Thymus (tissue), 11 donors: ENCODE data around the gene IFIH1. TPM values are rescaled to one million over a fixed set of nuclear protein-coding genes. Genes with fewer than 3 reads are reported as not detected.

Experiments used
- DNase-seq, 9 donors: peaks; one replicate each; pipeline ENCODE4 v3.0.0-alpha.2; 2013; ENCODE audit warnings: low spot score in 9 of 9, low read depth in 6 of 9, missing footprints in 1 of 9
- H3K27ac ChIP-seq, 2 donors: one replicate each; pipeline ENCODE4 v1.5.1; 2013; ENCODE audit warnings: control low read depth in 1 of 2, low read depth in 1 of 2, low read length in 1 of 2, mild to moderate bottlenecking in 1 of 2, moderate library complexity in 1 of 2
- H3K27me3 ChIP-seq, 2 donors: one replicate each; pipeline ENCODE4 v1.5.1; 2013; ENCODE audit warnings: low read length in 1 of 2; ENCODE audit not compliant: control insufficient read depth in 2 of 2, insufficient read depth in 1 of 2
- H3K36me3 ChIP-seq, 2 donors: one replicate each; pipeline ENCODE4 v1.5.1; 2013; ENCODE audit warnings: low read length in 1 of 2, mild to moderate bottlenecking in 1 of 2, moderate library complexity in 1 of 2; ENCODE audit not compliant: control insufficient read depth in 2 of 2, insufficient read depth in 2 of 2
- H3K4me1 ChIP-seq, 2 donors: one replicate each; pipeline ENCODE4 v1.5.1; 2013; ENCODE audit warnings: low read length in 2 of 2; ENCODE audit not compliant: control insufficient read depth in 2 of 2, insufficient read depth in 2 of 2
- H3K4me3 ChIP-seq, 2 donors: one replicate each; pipeline ENCODE4 v1.5.1; 2013; ENCODE audit warnings: low read length in 2 of 2, control low read depth in 1 of 2, mild to moderate bottlenecking in 1 of 2
- H3K9me3 ChIP-seq, 2 donors: one replicate each; pipeline ENCODE4 v1.5.1; 2013; ENCODE audit warnings: low read length in 1 of 2, mild to moderate bottlenecking in 1 of 2; ENCODE audit not compliant: control insufficient read depth in 2 of 2, insufficient read depth in 1 of 2
- WGBS: extraction: QIAGEN DNeasy Blood & Tissue Kit; methylation state at CpG from one replicate; pipeline ENCODE4 v1.1.7; 2013; 5-methylcytosine and 5-hydroxymethylcytosine counted together
- polyA plus RNA-seq: library from polyadenylated mRNA; stranded (reverse); fragments of 200-250 nt; gene quantifications from one replicate; pipeline ENCODE4 v1.2.3, GENCODE V29; 2013
- total RNA-seq: library from RNA; stranded (reverse); fragments of 120-200 nt; gene quantifications from one replicate; pipeline ENCODE4 v1.2.4, GENCODE V29; 2013
- donor health status: healthy.

Gene IFIH1
- total and polyA plus RNA-seq, 2 donors = 22.6 to 23.9 TPM

DNA sequence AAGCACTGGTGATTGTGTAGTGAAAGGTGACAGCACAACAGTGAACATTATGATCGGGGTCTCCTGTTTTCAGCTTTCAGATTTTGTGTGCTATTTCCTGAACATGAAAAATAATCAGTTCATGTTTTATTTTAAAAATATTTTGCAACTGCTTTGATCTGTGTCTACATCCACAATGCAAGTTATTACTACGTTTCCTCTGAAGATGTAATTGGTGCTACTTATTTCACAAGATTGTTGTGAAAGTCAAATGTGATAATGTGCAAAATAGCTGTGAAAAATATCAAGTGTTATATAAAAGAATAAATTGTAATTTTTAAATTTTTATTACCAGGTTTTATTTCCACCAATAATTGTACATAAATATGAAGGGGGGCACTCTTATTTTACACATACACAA is 19.4 kb upstream of the IFIH1 start:
- Histone ChIP-seq H3K27ac (no peak overlapping the region), H3K36me3 (no peaks in the 10 kb centered on the region), H3K4me3 (no peak overlapping the region), H3K9me3 (no peaks in the 10 kb centered on the region), H3K4me1 (no peaks in the 10 kb centered on the region), H3K27me3 (no peaks in the 10 kb centered on the region)
- DNase-seq = no peak
- 94% methylated on average over 2 of the region's 2 CpGs for WGBS

DNA sequence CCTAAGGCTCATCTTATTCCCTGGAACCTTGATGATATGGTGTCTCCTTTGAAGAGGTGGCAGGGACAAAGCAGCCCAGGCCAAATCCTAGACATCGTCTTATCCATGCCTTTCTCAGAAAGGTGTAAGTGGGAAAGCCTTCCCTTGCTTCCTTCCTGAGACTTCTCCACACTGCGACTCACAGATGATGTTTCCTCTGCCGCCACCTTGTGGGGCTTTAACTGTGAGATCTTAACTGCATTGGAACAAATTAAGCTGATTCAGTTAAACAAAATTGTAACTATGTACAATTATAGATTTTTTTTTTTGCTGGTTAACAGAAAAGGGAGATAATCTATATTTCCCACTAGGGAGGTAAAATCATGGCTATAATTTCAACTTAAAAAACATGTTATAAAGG is 15.5 kb upstream of the IFIH1 start:
- peak in 2 of 9 donors; percentile 27 to 57 for DNase-seq
- no peaks in the 10 kb centered on the region for H3K27me3 ChIP-seq
- no peaks in the 10 kb centered on the region for H3K4me1 ChIP-seq
- H3K36me3 ChIP-seq = no peaks in the 10 kb centered on the region
- H3K9me3 ChIP-seq = no peaks in the 10 kb centered on the region
- H3K27ac ChIP-seq = no peak overlapping the region
- WGBS = 27% methylated on average over 3 of the region's 3 CpGs
- H3K4me3 ChIP-seq = no peak overlapping the region

DNA sequence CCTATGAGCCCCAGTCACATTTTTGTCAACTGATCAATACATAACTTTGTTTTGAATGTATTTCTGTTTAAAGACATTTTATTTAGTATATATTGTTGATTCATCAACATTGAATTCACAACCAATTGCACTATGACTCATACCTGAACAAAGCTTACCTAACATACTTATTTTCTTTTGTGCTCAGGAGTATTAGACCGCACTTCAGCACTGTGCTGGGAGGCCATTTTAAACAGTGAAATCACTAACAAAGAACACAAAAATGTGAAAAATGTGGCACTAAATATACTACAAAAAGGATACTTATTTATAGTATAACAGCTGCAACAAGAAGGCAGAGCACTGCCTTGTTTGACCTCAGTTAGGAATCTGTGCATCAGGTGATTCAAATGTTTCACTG is 12.4 kb upstream of the IFIH1 start:
- DNase-seq = no peak
- Histone ChIP-seq H3K27me3 (no peaks in the 10 kb centered on the region), H3K4me3 (no peak overlapping the region), H3K36me3 (no peaks in the 10 kb centered on the region), H3K4me1 (no peaks in the 10 kb centered on the region), H3K27ac (no peak overlapping the region), H3K9me3 (no peaks in the 10 kb centered on the region)
- 100% methylated on average over 1 of the region's 1 CpG for WGBS

DNA sequence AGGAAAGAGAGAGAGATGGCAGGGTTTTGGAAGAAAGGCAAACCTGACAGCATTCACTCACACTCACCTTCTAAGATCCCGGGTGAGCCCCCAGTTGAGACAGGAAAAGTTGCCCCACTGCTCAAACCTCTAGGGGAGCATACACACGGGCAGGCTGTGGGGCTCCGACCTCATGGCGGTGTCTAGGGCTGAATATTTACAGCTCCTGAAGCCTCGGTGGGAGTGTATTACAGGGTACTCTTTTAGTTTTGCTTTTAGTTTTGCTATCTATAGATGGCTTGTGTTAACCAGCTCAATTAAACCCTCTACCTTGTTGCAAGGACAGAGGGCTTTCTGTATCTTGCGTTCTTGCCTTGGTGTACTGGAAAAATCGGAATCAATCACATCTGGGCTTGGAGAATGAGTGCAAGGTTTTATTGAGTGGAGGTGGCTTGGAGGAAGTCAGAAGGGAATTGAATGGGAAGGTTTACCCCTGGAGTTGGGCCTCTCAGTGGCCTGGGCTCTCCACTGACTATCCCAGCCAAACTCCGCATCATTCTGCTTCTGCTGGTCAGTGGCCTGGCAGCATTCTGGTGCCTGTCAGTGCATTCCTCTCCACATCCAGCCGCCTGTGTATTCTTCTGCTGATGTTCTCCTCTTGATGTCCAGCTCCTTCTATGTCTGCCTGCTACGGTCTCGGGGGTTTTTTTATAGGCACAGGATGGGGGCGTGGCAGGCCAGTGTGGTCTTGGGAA is 10.1 kb upstream of the IFIH1 start:
- 93% methylated on average over 12 of the region's 12 CpGs for WGBS
- no peak overlapping the region for H3K27ac ChIP-seq
- no peaks in the 10 kb centered on the region for H3K9me3 ChIP-seq
- no peaks in the 10 kb centered on the region for H3K4me1 ChIP-seq
- H3K27me3 ChIP-seq = no peaks in the 10 kb centered on the region
- no peaks in the 10 kb centered on the region for H3K36me3 ChIP-seq
- no peak for DNase-seq
- H3K4me3 ChIP-seq = no peak overlapping the region

DNA sequence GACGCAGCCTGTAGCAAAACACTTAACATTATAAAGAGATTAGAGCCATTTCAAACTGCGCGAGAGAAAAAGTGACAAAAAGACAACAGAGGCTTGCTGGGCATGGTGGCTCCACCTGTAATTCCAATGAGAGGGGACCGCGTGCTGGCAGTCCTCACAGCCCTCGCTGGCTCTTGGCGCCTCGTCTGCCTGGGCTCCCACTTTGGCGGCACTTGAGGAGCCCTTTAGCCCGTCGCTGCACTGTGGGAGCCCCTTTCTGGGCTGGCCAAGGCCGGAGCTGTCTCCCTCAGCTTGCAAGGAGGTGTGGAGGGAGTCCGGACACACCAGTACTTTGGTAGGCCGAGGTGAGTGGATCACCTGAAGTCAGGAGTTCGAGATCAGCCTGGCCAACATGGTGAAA is 9.3 kb upstream of the IFIH1 start:
- Histone ChIP-seq H3K9me3 (no peaks in the 10 kb centered on the region), H3K27me3 (no peaks in the 10 kb centered on the region), H3K4me1 (no peaks in the 10 kb centered on the region), H3K36me3 (no peaks in the 10 kb centered on the region), H3K4me3 (no peak overlapping the region), H3K27ac (no peak overlapping the region)
- WGBS = 97% methylated on average over 15 of the region's 15 CpGs
- DNase-seq = no peak

DNA sequence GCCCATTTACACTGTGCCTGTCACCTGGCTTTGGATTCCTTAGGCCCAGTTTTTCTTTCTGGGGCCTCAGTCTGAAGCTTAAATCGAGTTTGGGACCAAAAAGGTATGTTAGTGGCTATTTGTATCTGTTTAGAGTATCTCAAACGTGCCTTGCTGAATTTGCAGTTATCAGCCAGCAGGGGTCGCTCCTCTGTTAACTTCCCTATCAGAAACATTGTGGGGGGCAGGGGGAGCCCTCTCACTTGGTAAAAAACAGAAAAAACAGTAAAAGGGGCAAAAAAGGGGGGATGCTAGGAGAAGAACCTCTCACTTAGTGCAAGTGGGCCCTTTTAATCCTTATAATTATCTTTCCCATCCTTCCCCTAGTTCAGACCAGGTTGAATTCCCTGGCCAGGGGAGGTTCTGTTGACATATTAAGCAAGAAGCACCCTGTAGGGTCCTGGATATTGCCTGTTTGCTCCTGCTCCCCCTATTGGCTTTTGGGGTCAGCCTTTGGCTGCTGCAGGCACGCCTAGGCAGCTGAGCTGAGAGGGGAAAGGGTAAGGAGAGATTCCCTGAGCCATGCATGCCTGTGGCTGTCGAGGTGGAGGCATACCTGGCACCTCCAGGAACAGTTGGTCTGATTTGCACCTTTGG is 8.8 kb upstream of the IFIH1 start:
- H3K4me3 ChIP-seq = no peak overlapping the region
- 84% methylated on average over 5 of the region's 5 CpGs for WGBS

DNA sequence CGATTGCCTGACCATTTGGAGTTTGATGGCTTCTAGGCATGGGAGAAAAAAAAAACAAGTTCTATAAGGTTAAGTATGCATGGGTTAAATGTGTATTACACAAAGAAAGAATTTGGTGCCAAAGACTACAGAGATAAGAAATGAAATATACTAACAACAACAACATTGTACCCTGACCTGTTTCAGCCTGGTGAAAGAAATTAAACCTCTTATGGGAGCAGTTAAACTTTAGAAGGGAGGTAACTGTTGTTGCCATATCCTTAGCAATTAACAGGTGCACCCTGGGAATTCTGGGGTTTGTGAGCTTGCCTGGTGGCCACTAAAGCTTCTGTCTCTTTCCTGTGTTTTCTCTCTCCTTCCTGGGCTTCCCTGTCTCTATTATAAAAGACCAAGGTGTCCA is 6.5 kb upstream of the IFIH1 start:
- H3K4me1 ChIP-seq = no peaks in the 10 kb centered on the region
- no peak overlapping the region for H3K4me3 ChIP-seq
- no peaks in the 10 kb centered on the region for H3K36me3 ChIP-seq
- no peaks in the 10 kb centered on the region for H3K9me3 ChIP-seq
- H3K27ac ChIP-seq = no peak overlapping the region
- 95% methylated on average over 1 of the region's 1 CpG for WGBS
- DNase-seq = no peak
- no peaks in the 10 kb centered on the region for H3K27me3 ChIP-seq

More for the DNA sequence above, 8.8 kb upstream of the IFIH1 start:
- peak in 1 of 9 donors; percentile 31 for DNase-seq
- Histone ChIP-seq H3K36me3 (no peaks in the 10 kb centered on the region), H3K27ac (no peak overlapping the region), H3K27me3 (no peaks in the 10 kb centered on the region), H3K4me1 (no peaks in the 10 kb centered on the region), H3K9me3 (no peaks in the 10 kb centered on the region)

DNA sequence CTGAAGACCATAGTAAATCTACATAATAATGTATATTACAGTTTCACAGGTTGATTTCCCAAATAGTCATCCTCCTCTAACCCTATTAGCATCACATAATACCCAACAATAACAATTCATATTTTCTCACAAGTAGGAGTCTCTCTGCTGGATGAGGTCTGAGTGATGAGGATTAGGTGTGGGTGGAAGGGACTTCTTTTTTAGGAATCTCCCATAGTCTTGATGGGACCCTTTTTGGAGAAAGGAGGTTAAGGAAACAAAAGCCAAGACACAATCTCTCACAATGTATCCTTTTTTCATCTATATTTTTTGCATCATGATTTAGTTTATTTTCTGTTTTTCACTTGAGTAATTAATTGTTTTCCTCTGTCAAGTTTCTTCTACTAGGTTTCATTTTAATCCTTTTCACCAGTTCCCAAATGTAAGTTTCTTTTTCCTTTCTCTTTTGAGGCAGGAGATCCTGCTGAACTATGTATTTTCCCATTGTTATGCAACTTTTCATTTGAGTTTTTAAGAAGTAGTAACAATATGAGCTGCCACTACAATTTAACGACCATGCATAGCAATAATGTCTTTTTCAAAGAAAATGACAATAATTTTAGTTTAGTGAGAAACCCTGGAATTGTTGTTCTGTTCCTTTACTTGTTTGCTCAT is 2.5 kb upstream of the IFIH1 start:
- H3K27ac ChIP-seq = no peak overlapping the region
- H3K4me3 ChIP-seq = no peak overlapping the region
- peaks cover 3 to 5% of the 10 kb centered on the region in 2 donors for H3K4me1 ChIP-seq
- H3K9me3 ChIP-seq = no peaks in the 10 kb centered on the region
- H3K36me3 ChIP-seq = no peaks in the 10 kb centered on the region
- H3K27me3 ChIP-seq = no peaks in the 10 kb centered on the region
- no peak for DNase-seq
- 94% methylated on average over 1 of the region's 1 CpG for WGBS

DNA sequence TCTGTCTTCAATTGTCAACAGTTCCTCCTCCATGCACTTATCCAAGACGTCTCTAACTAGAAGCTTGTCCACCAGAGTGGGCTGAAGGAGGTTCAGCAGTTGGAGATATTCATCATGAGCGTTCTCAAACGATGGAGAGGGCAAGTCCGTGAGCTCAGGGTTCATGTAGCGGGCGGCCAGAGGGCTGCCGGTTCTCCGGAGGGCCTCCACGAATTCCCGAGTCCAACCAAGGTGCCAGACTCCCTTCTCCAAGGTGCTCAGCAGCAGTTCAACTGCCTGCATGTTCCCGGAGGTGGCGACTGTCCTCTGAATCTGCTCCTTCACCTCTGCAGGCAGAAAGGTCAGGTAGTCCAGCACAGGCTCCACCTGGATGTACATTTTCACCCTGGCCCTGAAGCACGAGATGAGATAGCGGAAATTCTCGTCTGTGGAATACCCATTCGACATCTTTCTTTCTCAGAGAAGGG is 590 bp downstream of the IFIH1 start:
- Histone ChIP-seq H3K27ac (peak overlapping the region; percentile 87 to 94), H3K4me1 (peaks cover 3 to 5% of the 10 kb centered on the region in 2 donors)
- WGBS = 2% methylated on average over 16 of the region's 16 CpGs

More for the DNA sequence above, 590 bp downstream of the IFIH1 start:
- DNase-seq = peak in 6 of 9 donors; percentile 14 to 59 (median 30)
- H3K36me3 ChIP-seq = no peaks in the 10 kb centered on the region
- peak overlapping the region; percentile 80 to 93 for H3K4me3 ChIP-seq
- H3K27me3 ChIP-seq = no peaks in the 10 kb centered on the region
- H3K9me3 ChIP-seq = no peaks in the 10 kb centered on the region
